HFFc6 (cell line): ENCODE data around the gene CCDC70. TPM values are rescaled to one million over a fixed set of nuclear protein-coding genes. Genes with fewer than 3 reads are reported as not detected.

Experiments
- DNase-seq: peaks from one replicate; pipeline ENCODE4 v3.0.0-alpha.2; 2018
- H3K27ac Mint-ChIP-seq: 2 replicates; pipeline ENCODE4 v1.8.0; 2020; ENCODE audit warnings: mild to moderate bottlenecking, mixed read lengths
- H3K27me3 Mint-ChIP-seq: 2 replicates; pipeline ENCODE4 v1.8.0; 2021; ENCODE audit warnings: mild to moderate bottlenecking, moderate library complexity, mixed read lengths; ENCODE audit not compliant: insufficient read depth
- H3K36me3 Mint-ChIP-seq: 2 replicates; pipeline ENCODE4 v1.8.0; 2021; ENCODE audit warnings: low read depth, mixed read lengths
- H3K4me1 Mint-ChIP-seq: 2 replicates; pipeline ENCODE4 v1.8.0; 2020; ENCODE audit warnings: low read depth, mixed read lengths
- H3K4me3 Mint-ChIP-seq: 2 replicates; pipeline ENCODE4 v1.8.0; 2020; ENCODE audit warnings: mild to moderate bottlenecking, moderate library complexity, mixed read lengths
- H3K9me3 Mint-ChIP-seq: 2 replicates; pipeline ENCODE4 v1.8.0; 2020; ENCODE audit warnings: mild to moderate bottlenecking, mixed read lengths
- total RNA-seq, 6 experiments: library from RNA; stranded (reverse); fragmentation: NEBNext Ultra II Directional; extraction: Animal tissue kit (Norgen Biotek cat#: 25700); gene quantifications; 2 replicates in 1 of 6; 3 replicates in 5 of 6; pipeline ENCODE4 v1.2.3, GENCODE V29; 2021
- TF ChIP-seq, protein P1 (sequence below): fragments of 200-600 bp; sonication (generic); IDR thresholded peaks from 2 replicates; pipeline ENCODE4 v1.5.0; 2021; ENCODE audit warnings: antibody characterized with exemption, mild to moderate bottlenecking

CCDC70 gene
- total RNA-seq, 6 experiments from 2014 or later: not detected

DNA sequence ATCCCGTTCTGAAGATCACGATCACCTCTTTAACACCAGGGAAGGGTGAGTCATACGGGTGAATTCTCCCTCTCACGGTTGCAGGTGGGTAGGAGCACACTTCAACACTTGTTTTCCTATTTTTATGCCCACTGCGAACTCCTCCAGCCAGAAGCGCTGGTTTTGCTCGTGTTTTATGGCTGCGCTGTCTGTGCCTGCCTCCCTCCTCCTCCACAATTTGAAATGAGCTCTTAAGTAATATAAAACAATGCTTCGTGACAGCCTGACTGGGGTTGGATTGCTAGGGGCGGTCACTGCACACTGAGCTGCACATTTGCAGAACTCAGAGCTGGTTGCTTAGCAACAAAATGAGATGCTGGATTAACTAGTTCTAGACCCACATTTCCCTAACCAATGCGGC lies 12.9 kb downstream of the CCDC70 start:
- Mint-ChIP-seq H3K27me3 (peaks cover 37% of the 10 kb centered on the region), H3K9me3 (no peaks in the 10 kb centered on the region), H3K27ac (no peak overlapping the region), H3K4me1 (no peaks in the 10 kb centered on the region), H3K36me3 (no peaks in the 10 kb centered on the region), H3K4me3 (no peak overlapping the region)
- DNase-seq: no peak
- TF ChIP-seq, protein P1, sequence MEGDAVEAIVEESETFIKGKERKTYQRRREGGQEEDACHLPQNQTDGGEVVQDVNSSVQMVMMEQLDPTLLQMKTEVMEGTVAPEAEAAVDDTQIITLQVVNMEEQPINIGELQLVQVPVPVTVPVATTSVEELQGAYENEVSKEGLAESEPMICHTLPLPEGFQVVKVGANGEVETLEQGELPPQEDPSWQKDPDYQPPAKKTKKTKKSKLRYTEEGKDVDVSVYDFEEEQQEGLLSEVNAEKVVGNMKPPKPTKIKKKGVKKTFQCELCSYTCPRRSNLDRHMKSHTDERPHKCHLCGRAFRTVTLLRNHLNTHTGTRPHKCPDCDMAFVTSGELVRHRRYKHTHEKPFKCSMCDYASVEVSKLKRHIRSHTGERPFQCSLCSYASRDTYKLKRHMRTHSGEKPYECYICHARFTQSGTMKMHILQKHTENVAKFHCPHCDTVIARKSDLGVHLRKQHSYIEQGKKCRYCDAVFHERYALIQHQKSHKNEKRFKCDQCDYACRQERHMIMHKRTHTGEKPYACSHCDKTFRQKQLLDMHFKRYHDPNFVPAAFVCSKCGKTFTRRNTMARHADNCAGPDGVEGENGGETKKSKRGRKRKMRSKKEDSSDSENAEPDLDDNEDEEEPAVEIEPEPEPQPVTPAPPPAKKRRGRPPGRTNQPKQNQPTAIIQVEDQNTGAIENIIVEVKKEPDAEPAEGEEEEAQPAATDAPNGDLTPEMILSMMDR: no peak

GRCh38 chr13:51879133-51879532 lies 17.4 kb downstream of the CCDC70 start:
- no peak for DNase-seq
- Mint-ChIP-seq H3K36me3 (no peaks in the 10 kb centered on the region), H3K9me3 (no peaks in the 10 kb centered on the region), H3K4me1 (no peaks in the 10 kb centered on the region), H3K4me3 (no peak overlapping the region), H3K27me3 (peaks cover 26% of the 10 kb centered on the region), H3K27ac (no peak overlapping the region)
- TF ChIP-seq, protein P1: no peak

GRCh38 chr13:51881296-51881695 lies 19.5 kb downstream of the CCDC70 start:
- TF ChIP-seq, protein P1: no peak
- no peaks in the 10 kb centered on the region for H3K36me3 Mint-ChIP-seq
- no peak for DNase-seq
- no peaks in the 10 kb centered on the region for H3K4me1 Mint-ChIP-seq
- H3K27me3 Mint-ChIP-seq: peaks cover 29% of the 10 kb centered on the region
- no peak overlapping the region for H3K27ac Mint-ChIP-seq
- H3K4me3 Mint-ChIP-seq: no peak overlapping the region
- H3K9me3 Mint-ChIP-seq: no peaks in the 10 kb centered on the region

GRCh38 chr13:51882570-51883225 lies 20.9 kb downstream of the CCDC70 start:
- TF ChIP-seq, protein P1: no peak
- Mint-ChIP-seq H3K27ac (no peak overlapping the region), H3K36me3 (no peaks in the 10 kb centered on the region), H3K4me3 (no peak overlapping the region), H3K27me3 (peaks cover 36% of the 10 kb centered on the region), H3K4me1 (no peaks in the 10 kb centered on the region), H3K9me3 (no peaks in the 10 kb centered on the region)
- DNase-seq: no peak

DNA sequence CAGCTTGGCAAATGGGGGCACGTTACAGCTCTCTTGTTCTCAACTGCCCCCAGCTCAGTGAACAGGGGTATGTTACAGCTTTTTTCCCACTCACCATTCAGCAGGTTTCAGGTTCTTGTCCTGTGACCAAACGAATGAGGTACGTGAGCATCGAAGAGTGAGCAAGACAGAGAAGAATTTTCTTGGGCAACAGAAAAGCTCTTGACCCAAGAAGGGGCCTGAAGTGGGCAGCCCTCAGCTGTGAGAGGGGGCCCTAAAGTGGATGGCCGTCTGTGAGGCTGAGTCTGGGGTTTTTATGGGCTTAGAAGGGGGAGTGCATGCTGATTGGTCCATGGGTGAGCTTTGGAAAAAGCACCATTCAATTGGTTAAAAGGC lies 21.4 kb downstream of the CCDC70 start:
- no peak for DNase-seq
- no peak overlapping the region for H3K27ac Mint-ChIP-seq
- peaks cover 33% of the 10 kb centered on the region for H3K27me3 Mint-ChIP-seq
- no peaks in the 10 kb centered on the region for H3K4me1 Mint-ChIP-seq
- TF ChIP-seq, protein P1: no peak
- H3K4me3 Mint-ChIP-seq: no peak overlapping the region
- no peaks in the 10 kb centered on the region for H3K9me3 Mint-ChIP-seq
- no peaks in the 10 kb centered on the region for H3K36me3 Mint-ChIP-seq
